CD4-positive, alpha-beta T cell treated with Interferon gamma for 1 hour (primary cell): Measurements from ENCODE around the gene GPR26.

Experiments used
- DNase-seq: peaks from one replicate; pipeline ENCODE4 v3.0.0-alpha.2; 2020

GPR26 gene, protein sequence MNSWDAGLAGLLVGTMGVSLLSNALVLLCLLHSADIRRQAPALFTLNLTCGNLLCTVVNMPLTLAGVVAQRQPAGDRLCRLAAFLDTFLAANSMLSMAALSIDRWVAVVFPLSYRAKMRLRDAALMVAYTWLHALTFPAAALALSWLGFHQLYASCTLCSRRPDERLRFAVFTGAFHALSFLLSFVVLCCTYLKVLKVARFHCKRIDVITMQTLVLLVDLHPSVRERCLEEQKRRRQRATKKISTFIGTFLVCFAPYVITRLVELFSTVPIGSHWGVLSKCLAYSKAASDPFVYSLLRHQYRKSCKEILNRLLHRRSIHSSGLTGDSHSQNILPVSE

DNA sequence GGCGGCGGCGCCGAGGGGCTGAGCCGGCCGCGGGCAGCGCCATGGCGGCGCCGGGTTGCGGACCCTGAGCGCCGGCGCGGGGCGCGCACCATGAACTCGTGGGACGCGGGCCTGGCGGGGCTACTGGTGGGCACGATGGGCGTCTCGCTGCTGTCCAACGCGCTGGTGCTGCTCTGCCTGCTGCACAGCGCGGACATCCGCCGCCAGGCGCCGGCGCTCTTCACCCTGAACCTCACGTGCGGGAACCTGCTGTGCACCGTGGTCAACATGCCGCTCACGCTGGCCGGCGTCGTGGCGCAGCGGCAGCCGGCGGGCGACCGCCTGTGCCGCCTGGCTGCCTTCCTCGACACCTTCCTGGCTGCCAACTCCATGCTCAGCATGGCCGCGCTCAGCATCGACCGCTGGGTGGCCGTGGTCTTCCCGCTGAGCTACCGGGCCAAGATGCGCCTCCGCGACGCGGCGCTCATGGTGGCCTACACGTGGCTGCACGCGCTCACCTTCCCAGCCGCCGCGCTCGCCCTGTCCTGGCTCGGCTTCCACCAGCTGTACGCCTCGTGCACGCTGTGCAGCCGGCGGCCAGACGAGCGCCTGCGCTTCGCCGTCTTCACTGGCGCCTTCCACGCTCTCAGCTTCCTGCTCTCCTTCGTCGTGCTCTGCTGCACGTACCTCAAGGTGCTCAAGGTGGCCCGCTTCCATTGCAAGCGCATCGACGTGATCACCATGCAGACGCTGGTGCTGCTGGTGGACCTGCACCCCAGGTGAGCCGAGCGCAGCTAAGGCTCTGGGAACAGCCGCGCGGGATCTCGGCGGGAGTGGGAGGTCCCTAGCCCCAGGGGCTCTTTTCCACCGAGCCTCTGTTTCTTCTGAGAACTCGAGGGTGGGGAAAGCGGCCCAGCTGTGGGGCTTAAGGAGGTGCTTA, at the start of gene GPR26:
GPR26 (plus strand) TSS at position 38 of the 919 bp plus-strand sequence; CDS start at position 91, 53 bp downstream.
- DNase-seq = no peak

DNA sequence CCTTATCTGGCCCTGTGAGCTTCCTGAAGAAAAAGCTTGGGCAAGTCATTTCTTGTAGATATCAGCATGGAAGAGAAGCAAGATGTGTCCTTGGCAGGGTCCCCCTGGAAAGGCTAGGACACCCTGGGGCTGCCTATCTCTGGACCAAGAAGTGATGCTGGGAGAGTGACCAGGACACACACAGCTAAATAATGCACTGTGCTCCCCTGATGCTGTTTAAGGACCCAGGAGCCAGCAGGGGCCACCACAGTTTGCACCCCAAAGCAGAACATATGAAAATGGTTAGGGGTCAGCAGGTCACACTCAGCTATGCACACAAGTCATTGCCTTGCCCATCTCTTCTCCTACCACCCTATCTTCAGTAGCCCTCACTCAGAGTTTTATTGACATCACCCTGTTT, 47.9 kb upstream of the GPR26 start:
- DNase-seq = no peak

DNA sequence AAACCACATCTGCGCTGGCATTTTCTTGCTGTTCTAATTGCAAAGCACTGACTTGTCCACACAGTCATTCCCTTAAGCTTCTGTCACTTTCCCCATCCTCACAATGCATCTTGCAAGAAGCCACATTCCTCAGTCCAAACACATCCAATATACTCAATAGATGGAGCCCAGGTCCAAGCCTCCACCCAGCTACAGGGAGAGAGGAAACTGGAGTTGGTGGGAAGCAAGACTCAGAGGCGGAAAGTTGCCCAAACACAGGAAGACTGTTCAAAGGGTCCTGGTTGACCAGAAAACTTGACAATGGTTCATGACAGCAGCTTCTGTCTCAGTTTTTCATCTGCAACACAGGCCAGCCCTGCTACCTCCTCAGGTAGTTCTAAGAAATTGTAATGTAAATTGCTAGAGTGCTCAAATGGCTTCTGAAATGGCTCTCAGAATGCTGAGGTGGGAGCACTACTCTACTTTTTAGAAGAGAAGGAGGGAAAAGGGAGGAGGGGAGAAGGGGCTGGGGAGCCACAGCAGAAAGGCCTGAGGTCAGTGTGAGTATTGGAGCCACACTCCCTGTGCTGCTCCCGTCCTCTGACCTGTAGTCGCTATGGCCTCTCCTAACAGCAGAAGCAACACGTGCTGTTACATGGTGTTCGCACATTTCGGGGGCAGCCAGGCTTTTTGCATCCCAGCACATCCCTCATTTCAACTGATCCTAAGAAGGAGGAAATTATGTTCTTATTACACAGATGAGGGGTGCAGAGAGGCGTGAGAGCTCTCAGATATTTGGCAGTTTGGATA, 46.9 kb upstream of the GPR26 start:
- no peak for DNase-seq

DNA sequence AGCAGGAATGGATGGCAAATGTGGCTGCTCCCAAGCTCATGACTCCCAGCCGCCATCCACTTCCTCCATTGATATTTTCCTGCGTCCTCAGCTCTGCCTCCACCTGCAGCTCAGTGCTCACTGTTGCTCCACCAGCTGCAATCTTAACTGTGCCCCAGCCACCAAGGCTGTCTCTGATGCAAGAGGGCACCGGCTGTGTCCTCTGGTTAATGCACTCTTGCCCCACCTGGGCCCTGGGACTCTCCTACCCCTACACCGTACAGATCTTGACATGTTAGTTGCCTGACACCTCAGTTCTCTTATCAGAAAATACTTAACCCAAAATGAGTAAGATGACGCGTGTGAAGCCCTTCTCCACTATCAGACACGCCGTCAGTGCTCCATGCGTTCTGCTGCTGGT, 45.5 kb upstream of the GPR26 start:
- DNase-seq = no peak

DNA sequence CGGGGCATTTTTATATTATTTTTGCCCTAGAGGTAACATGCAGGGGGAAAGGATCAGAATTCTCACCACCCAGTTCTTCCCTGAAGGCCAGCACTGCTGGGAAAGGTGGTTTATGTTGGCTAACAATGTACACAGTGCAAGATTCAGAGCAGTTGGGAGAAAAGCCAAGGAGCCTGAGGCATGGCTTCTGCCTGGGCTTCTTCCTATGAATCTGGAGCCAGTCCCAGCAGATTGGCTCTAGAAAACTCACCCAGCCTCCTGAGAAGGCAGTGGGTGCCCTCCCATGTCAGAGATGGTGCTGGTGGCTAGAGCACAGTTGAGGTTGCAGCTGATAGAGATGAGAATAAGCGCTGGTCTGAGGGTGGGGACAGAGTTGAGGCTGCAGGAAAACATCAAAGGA, 44.7 kb upstream of the GPR26 start:
- DNase-seq = no peak

DNA sequence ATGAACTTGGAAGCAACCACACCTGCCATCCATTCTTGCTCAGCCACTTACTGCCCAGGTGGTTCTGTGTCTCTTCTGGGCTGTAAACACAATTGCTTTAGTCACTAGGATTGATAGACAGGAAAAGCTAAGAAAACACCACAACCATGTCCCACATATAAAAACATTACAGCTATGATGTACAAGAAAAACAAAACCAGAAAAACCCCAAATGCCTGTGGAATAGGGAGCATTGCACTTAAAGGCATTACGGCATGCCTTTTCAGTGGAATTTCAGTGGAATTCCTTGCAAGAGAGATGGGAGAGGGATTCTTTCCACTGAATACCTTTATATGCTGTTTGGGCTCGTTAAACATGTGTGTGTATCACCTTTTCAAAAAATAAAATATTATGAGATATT, 44.2 kb upstream of the GPR26 start:
- no peak for DNase-seq

DNA sequence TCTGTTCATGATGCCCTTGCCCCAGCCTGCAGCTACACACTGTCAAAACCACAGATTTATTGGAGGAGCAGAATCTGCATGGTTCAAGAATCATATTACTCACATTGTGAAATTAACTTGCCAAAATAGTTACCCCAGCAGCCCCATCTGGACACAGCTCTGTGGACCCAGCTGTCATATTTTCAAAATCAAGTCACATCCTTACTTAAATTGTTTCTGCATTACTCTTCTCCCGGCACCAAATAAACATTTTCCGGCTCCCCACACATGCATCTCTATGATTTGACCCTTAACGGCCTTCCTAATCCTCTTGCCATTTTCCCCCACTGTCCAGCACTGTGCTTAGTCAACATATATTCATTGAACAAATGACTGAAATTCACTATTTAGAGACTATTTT, 43.8 kb upstream of the GPR26 start:
- no peak for DNase-seq

DNA sequence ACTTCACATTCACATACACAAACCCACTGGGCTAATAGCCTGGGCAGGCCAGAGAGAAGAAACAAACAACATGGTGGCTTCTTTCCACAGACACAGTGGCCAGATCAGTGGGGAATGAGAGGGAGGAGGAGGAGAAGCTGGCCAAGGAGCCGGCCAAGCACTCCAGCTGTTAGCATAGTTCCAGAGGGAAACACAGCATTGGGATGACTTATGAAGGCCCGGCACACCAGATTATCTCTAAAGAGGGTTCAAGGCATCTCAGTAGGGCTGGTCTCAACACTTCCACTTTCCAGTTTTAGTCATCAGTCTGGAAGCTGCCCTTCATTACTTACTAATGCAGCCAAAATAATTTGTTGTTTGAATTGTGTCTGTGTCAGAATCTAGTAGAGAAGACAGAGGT, 42.1 kb upstream of the GPR26 start:
- no peak for DNase-seq

DNA sequence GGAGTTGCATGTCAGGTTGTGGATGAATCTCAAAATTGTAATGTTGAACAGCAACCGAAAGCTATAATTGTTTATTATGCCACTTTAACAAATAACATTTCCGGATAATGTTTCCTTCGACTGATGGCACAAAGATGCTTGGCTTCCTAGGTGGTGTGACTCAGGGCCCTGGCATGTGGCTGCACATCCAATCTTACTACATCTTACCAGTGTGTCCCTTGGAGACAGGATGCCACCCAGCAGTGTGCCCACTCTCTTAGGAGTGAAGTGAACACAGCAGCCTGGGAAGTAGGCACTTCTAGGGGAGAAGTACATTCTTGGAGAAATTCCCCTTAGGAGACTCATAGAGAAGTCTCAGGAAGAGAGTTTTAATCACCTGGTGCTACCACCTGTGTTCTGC, 33.0 kb upstream of the GPR26 start:
- no peak for DNase-seq

DNA sequence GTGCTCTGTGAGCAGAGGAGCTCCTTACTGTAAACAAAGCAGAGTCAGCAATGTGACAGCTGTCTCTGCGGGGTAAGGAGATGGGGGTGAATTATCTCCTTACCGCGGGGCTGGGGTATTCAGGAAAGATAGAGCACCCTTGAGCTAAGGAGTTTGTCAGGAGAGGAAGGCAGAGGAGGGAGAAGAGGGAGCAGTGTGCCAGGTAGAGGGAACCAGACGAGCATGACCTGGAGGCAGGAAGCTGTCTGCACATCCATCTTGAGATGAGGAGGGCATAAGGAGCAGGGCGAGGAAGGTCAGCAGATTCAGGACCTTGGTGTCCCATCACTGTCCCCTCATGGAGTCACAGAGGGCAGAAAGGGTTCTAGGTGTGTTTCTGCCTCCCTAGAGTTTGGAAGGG, 32.5 kb upstream of the GPR26 start:
- DNase-seq = no peak

DNA sequence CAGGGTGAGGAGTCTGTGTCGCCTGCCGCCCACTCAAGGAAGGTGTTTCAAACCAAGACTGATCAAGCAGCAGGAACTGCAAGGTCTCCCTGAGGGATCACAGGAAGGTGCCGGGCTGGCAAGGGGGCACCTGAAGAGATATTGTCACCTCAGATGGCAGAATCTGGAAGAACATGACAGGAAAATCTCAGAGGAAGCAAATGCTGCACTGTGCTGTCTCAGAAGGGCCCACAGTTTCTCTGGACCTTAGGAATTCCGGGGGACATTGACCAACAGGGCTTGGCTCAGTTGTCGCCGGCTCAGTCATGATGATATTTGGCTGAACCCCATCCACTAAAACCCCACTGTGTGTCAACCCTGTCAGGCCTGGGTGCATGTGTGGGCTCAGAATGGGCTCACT, 31.9 kb upstream of the GPR26 start:
- DNase-seq = no peak

DNA sequence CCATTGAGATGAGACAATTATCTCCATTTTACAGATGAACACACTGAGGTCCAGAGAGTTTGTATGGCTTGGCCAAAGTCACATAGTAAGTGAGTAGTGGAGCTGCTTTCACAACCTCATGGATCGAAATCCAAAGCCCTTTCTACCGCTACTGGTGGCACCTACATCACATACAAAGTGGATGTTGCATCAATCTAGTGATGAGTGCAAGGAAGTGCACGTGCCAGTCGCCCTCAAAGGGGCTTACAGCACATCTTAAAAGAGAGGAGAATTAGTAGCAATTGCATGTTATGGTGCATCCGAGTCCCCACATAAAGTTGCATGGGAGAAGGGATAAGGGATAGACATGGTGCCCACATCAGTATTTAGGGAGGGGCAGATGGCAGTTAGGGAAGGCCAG, 31.0 kb upstream of the GPR26 start:
- no peak for DNase-seq

DNA sequence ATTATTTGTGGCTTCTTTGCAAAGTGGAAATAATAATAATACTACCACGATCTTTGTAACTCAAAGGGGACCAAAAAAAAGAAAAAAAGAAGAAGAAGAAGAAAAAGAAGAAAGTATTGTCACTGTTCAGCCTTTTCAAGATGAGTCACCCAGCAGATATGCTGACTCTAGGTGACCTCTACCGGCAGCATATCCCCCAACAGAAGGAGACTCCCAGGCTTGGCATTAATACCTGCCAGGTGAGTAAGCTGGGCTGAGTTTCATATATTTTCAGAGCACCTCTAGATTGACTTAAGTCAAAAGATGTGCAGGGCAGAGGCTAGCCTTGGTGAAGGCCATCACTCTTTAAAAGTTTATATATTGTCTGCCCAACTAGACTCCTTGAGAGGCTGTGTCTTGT, 30.4 kb upstream of the GPR26 start:
- no peak for DNase-seq

DNA sequence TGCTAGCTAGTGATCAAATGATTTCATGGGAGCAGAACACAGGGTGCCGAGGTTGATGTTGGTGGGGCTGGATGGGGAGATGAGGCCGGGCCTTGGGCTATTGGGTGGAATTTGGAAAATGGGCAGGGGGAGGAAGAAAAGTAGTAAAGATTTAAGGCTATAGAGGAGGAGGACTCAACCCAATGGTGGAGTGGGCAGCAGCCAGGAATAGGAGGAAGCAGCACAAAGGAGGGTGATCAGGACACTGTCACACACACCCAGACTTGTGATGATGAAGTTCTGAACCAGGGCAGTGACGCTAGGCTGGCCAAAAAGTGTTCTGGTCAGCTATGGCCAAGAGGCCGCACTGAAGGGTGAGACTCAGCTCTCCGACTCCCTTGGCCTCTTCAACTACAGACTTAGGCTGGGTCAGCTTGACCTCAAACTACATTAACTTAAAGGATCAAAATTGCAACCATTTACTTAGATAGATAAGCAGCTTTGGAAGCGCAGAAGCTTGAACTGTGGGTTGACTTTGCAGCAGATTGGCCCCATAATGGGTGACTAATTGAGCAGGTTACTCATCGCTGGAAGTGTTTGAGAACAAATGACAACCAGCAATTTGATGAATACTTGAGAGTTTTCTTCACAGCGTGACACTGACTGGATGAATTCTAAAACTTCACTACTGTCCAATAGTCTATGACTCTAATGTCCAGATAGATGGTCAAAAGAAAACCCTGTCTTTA, 29.4 kb upstream of the GPR26 start:
- DNase-seq = no peak

DNA sequence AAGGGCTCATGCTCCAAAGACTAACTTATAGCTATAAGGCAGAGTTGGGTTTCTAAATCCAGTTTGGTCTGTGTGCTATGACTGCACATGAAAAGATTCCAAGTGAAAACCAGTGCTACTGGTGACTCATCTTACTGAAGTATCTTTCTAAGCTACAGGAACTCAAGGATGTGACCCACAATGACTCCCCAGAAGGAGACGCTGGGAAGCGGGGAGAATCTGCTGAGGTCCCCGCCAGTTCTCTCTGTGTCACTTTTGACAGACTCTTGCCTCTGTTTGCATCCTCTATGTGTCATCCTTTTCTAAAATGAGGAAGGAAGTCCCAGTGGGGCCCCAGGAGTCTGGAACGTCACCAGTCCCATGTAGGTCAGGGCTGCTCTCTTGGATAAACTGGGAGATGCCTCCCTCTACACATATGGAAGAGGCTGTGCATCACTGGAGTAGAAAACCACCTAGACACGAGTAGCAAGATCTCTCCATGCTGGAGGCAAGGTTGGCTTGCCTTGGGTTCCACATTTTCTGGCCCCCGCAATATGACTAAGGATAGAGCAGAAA, 28.8 kb upstream of the GPR26 start:
- DNase-seq = no peak

DNA sequence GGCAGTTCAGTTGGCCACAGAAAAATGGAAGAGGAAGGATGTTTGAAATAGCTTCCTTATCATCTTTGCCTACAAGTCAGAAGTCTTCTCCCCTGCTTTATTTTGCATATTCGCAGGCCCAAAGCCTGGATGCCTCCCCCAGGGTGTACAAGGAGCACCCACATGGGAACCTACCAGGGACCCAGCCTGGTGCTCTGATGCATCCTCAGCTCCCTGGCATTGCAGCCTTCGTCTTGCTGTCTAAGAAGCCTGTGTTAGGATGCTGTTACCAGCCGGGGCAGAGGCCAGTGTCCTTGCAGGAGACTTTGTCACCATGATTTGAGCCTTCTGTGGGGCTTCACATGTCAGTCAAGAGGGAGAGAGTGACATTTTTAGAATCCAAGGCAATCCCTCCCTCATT, 27.0 kb upstream of the GPR26 start:
- DNase-seq = no peak

DNA sequence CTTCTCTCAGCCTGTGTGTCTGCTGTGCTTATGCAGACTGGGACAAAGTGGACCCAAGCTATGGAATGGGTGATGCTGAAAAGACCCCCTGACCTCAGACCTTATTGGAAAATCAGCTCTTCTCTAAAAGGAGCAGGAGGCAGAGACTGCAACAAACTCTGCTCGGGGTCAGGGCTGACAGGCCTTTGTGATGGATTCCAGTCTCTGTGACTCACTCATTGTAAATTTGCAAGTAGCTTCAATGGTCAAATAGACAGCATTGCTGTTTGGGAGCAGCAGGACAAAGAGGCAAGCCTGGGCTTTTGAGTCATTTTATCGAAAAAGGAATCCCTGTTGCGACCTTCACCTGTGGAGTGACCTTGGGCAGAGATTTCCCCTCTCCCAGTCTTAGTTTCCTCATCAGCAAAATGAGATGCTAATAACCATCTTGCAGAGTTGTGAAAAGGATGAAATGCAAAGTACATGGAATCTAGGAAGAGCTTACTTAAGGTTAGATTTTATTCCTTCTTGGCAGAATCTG, 26.1 kb upstream of the GPR26 start:
- DNase-seq = no peak

DNA sequence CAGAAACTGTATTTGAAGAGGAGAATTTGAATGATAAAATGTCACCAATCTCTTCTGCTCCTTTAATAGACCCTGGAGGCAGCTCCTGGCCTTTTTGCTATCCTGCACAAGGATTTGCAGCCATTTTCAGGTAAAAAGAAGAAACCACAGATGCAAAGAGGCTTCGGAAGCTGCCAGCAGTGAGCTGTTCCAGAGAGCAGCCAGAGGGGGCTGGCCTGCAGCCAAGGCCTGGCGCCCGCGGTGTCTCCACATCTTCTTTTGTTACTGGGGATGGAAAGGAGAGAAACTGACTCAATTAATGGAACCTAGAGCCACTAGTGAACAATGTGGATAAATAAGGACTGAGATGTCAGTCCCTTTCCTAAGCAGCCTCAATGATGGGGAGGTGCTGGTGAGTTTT, 23.9 kb upstream of the GPR26 start:
- DNase-seq = no peak

DNA sequence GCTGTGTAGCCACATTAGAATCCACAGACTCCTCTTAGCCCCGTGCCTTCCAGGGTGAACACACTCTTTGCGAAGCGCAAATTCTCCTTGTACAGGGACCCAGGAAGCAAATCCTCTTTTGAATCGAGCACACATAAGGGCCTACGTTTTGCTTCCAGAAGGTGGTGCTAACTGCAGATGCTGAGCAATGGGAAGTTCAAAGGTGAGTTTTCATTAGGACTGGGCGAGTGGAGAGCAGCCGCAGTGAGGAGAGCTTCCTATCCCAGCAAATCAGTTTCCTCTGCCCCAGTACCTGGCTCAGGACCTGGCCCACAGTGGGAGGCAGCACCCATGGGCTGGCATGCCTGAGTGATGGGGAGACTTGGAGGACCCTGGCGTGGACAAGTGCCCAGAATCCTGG, 23.5 kb upstream of the GPR26 start:
- no peak for DNase-seq

DNA sequence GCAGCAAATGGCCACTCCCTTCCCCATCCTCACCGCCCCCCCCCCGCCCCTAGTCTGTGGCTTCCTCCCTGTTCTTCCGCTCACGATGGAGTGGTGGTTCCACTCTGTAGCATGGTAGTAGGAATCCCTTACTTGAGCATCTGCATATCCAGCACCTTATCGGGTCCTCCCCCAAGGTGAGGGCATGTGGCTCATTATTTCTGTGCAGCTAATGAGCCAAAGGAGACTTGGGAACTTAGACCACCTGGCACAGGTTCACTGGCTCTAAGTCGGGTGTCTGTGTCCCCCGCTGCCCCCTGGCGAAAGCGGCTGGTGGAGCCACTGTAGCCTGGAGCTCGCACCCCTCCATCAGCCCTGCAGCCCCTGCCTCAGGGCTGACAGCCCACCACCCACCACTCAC, 22.8 kb upstream of the GPR26 start:
- DNase-seq = no peak

DNA sequence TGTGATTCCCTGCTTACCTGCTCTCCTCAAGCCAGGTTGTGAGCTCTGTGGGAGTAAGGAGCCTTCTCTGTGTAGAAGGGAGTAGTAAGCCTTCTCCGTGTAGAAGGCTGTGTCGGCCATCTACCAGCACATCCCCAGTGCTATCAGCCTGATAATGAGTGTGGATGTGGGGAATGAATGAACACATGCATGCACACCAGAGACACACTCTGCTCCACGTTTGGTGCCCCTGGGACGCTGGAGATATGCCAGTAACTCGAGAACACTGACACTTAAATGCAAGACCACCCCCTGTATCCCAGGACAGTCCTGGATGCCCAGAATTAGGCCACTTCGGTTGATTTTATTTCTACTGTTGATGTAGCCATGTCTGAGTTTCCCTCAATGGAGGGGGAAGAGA, 21.1 kb upstream of the GPR26 start:
- DNase-seq = no peak

DNA sequence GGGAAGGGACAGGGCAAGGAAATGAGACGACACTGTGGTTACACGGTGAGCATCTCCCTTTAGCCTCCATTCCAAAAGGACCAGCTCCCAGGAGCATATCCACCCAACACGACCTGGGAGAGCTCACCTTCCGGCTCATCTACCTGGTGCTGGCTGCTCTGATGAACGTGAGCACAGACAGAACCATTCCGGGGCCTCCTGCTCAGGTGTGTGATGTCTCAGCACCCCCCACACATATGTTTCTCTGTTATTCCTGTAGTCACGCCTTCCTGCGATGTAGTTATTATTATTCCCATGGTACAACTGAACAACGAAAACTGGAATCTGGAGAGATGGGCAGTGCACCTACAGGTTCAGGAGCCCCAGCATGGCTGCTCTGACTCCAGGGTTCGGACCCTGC, 20.5 kb upstream of the GPR26 start:
- no peak for DNase-seq
